IPS DF 19.7 (cell line): ENCODE data around the gene MEF2B.
"Not testable (repeated sequence)": the region's sequence is repeated elsewhere in the genome, so short reads cannot be mapped to it uniquely, and the experiment has no call there.

Source experiments
- DNase-seq: peaks from one replicate; pipeline ENCODE4 v3.0.0-alpha.2; 2013; ENCODE audit warnings: low read depth, low spot score

MEF2B gene

DNA sequence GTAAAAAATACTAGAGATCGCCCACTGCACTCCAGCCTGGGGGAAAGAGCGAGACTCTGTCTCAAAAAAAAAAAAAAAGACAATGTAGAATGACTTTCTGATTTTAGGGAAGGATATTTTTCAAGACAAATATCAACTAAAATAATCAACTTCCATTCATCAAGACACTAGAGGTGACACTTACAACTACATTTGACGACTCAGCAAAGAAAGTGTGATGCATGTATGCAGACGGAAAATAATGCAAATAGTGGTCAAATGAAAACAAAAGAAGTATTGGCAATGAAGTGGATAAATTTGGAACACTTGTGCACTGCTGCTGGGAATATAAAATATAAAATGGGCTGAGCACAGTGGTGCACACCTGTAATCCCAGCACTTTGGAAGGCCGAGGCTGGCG is 44.0 kb downstream of the MEF2B start:
- no peak for DNase-seq

DNA sequence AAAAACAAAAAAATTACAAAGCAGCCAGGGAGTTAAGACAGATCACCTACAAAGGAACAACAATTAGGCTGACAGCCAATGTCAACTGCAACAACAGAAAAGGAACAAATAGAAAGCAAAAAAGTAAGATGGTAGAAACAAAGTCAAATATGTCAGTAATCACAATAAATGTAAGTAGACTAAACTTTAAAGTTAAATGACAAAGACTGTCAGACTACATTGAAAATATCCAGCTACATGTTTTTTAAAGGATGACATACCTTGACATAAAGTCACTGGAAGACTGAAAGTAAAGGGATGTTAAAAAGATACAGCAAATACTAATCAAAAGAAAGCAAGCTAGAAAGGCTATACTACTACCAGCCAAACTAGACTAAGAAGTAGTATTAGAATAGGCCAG is 46.7 kb downstream of the MEF2B start:
- no peak for DNase-seq

DNA sequence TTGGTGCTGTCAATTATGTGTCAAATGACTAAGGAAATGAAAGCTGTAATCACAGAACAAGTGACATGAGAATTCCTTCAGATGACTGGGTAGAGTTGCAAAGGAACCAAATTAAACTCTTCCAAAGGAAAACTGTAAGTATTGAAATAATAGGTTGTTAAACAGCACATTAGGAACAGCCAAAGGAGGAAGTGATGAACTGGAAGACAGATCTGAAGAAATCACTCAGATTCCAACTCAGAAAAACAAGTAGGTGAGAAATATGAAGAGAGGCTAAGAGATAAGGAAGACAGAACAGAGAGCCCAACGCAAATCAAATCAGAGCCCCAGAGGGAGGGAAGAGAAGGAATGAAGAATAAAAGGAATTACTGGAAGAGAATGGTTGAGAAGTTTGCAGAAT is 47.2 kb downstream of the MEF2B start:
- DNase-seq: no peak

DNA sequence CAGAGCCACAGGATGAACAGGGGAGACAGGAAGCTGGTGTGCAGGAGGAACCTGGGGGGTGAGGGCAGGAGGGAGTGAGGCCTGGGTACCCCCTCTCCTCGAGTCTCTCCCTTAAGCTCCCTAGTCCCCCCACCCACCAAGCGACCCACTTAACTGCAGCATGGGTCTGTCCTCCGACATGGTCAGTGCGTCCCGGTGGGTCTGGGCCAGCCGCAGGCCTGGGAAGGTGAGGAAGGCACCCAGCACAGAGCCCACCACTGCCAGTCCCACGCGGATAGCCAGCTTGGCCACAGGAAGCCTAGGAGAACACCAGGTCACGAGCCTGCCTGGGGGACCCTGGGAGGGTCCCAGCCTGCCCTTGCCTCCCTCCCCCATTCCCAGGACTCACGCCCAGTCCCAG is 48.7 kb downstream of the MEF2B start:
- DNase-seq: no peak

DNA sequence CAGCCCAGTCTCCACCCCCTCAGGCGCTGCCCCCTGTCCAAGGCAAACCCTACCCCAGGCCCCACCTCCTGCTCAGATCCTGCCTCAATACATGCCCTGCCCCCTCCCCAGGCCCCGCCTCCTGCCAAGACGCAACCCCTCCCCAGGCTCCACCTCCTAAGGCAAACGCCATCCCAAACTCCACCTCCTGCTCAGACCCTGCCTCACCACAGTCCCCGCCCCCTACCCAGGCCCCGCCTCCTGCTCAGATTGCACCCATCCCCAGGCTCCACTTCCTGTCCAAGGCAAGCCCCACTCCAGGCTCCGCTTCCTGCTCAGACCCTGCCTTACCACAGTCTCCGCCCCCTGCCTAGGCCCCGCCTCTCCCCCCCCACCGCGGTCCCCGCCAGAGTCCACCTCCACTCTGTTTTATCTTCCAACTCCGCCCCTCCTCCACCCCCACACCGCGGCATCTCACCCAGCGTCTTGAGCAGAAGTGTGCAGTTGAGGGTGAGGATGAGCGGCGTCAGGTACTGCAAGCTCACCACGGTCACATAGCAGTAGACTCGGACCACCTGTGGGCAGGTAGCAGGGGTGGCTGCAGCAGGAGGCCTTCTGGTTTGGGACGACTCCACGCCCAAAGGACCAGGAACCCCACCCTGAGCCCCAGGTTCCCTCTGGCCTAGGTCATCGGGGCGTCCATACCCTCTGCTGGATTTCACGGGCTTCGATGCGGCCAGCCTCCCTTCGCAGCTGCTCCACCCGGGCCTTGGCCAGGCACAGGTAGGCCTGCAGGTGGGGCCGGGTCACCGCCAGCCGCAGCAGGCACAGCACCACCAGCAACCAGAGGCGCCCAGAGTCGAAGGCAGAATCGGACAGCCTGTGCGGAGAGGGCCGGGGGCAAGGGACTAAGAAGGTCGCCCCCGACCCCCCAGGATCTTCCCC is 49.5 kb downstream of the MEF2B start:
- DNase-seq: no peak

DNA sequence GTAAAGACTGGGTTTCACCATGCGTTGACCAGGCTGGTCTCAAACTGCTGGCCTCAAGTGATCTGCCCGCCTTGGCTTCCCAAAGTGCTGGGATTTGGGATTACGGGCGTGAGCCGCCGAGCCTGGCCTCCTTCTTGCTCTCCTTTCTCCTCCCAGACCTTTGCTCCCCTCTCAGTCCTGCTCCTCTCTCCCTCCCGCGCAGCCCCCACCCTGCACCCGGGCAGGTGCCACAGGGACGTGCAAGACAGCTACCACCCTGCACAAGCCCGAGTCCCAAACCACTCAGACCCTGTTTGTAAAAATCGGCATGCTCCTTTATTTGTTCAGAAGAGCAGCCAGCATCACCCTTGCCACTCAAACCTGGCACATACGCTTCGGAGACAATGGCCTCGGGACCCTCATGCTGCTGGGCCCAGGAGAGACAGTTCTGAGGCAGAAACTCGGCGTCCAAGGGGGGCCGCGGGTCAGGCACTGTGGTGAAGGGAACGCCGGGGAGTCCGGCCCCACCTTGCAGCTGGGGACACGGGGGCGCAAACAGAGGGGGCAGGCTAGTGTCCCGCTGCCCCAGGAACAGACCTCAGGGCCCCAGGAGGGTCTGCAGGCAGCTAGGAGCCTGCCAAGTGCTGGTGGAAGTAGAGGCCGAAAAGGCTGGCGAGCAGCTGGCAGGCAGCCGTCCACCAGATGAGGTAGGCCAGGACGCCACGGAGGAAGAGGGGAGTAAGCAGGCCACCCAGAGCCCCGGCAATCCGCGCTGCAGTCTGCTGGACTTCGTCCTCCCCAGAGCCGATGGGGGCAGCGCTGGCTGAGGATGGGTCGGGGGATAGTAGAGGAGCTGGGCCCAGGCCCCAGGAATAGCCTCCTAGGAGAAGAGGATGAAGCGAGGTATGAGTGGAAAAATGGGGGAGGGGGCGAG is 50.5 kb downstream of the MEF2B start:
- no peak for DNase-seq

DNA sequence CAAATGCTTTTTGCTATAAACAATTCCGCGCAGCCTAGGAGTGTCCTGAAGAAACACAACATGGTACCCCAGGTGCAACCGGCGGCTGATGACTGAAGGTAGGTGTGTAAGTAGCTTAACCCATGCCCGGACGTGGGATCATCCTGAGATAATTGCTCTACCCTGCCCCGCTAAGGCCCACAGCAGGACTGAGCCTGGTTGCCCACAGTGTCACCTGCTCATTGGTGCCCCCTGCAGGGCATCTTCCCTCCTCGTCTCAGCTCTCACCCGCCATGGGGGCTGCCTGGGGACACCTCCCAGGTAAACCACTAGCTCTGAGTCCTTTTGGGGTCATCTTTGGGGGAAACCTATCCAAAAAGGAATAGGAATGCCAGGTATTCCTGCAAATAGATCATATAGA is 54.1 kb downstream of the MEF2B start:
- DNase-seq: no peak

DNA sequence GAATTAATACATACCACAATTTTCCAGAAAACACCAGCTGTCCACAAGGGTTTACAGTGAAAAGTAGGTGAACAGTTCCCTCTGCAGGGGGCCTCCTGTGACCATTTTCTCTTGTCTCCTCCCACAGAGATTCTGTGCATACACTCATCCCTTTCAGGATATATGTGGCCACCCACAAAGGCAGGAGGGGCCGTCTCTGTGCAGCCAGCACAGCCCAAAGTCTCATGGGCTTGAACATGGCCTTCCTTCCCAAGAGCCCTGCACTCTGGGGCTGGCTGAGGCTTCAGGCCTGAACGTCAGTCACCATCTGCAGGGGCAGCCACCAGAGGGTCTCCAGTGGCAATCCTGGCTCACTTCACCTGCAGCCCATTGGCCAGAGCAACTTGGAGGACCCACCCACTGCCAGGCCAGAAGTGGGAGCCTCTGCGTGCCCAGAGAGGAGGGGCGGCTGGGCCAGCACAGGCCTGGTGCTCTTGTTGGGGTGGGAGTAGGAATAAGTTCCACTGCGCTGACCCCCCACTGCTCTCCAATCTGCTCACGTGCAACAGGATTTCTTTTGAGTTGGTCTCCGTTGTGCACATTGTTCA is 56.9 kb downstream of the MEF2B start:
- DNase-seq: no peak

DNA sequence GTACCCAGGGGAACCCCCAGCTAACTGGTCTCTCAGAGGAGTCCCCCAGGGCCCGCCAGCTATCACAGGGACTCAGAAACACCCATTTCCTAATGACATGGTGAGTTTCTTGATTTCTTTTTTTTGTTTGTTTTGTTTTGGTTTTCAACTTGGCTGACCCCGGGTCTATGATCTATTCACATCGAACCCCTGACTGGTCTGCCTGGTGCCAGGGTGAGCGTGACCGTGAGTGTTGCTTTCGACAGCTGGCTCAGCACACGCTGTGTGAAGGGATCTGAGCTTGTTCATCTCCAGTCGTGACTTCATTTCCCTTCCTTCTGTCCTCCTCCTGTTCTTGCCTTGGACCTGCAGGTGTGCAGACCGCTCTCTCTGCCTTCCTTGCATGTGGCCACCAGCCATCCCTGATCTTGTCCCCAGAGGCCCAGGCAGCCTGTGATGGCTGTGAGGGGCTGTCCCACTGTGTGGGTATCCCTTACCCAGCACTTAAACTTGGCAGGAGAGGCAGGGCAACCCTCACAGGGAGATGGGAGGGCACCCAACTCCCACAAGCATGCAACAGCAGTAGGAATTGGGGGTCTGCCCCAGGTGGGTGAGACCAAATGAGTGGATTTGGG is 58.0 kb downstream of the MEF2B start:
- no peak for DNase-seq

DNA sequence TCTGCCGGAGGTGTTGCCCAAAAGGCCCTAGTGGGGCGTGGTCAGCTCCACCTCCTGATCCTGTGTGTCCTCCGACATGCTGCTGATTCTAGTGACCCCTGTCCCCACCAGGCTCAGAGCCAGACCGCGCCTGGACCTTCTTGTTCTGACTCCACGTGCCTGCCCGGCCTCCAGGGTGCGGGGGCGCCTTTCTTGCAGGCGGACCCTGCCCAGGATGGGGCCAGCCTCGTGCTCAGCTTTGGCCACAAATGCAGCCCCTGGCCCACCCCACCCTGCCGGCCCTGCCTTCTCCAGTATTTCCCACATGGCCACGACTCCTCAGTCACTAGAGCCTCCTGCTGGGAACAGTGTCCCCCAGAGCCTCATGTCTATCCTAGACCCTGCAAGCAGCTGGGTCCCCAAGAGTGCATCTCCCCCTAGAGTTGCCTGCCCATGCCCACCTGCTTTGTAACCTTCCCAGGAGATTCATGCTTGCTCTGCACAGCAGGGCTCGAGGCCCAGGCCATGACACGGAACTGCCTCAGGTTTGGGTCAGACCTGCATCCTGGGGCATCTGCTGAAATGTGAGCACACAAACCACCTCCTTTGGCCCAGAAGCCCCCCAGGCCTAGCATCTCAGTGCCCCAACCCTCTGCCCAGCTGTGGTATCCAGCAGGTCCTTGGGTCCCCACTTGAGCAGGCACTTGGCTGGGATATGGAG is 58.8 kb downstream of the MEF2B start:
- DNase-seq: no peak

DNA sequence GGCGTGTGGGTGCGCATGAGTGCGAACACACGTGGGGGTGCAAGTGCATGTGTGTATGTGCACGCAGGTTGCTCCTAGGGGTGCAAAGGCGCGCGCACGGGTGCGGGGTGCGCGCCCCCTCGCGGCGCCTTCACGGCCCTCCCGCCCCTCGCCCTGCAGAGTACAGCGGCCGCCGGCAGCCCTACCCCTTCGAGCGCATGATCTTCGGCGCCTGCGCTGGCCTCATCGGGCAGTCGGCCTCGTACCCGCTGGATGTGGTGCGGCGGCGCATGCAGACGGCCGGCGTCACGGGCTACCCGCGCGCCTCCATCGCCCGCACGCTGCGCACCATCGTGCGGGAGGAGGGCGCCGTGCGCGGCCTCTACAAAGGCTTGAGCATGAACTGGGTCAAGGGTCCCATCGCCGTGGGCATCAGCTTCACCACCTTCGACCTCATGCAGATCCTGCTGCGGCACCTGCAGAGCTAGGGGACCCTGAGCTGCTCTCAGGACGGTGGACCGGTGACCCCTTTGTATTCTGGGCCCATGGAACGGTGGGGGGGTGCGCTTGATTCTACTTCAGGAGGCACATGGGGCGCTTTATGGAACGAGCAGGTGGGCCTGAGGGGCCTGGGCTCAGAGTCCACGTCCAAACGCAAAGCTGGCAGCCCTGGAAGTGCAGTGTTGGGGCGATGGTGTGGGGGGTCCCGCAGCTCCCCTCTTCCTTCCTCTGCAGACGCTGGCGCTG is 59.5 kb downstream of the MEF2B start:
- DNase-seq: no peak

DNA sequence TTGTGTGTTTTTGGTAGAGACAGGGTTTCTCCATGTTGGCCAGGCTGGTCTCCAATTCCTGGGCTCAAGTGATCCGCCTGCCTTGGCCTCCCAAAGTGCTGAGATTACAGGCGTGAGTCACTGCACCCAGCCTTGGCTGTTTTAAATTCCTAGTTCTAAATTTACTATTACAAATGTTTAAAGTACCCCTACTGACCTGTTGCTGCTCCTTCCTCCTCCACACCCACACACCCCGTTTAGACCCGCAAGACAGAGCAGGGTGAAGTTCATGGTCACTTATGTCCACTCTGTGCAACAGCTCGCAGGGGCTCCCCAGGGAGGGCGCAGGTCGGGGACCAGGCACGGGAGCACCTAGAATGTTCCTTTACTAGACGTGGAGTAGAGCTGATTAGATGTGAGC is 60.5 kb downstream of the MEF2B start:
- no peak for DNase-seq

DNA sequence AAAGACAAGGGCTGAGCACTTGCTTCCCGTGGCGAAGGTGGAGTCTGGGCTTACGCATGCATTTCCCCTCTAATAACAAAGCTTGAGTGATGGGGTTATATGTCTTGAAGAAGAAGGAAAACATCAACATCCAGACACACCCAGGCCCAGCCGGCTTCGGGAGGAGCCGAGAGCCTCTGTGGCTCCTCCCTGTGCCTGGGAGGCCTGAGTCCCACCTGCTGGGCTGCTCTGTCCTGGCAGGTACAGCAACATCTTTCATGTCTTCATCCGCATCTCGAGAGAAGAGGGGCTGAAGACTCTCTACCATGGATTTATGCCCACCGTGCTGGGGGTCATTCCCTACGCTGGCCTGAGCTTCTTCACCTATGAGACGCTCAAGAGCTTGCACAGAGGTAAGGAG is 62.4 kb downstream of the MEF2B start:
- DNase-seq: no peak

DNA sequence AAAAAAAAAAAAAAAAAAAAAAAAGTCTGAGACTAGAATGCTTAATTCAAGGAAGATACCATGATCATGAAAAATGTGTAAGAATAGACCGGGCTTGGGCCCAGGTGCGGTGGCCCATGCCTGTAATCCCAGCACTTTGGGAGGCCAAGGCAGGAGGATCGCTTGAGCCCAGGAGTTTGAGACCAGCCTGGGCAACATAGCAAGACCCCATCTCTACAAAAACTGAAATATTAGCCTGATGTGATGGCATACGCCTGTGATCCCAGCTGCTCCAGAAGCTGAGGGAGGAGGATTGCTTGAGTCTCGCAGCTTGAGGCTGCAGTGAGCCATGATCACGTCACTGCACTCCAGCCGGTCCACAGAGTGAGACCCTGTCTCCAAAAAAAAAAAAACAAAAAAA is 63.1 kb downstream of the MEF2B start:
- DNase-seq: not testable (repeated sequence)

DNA sequence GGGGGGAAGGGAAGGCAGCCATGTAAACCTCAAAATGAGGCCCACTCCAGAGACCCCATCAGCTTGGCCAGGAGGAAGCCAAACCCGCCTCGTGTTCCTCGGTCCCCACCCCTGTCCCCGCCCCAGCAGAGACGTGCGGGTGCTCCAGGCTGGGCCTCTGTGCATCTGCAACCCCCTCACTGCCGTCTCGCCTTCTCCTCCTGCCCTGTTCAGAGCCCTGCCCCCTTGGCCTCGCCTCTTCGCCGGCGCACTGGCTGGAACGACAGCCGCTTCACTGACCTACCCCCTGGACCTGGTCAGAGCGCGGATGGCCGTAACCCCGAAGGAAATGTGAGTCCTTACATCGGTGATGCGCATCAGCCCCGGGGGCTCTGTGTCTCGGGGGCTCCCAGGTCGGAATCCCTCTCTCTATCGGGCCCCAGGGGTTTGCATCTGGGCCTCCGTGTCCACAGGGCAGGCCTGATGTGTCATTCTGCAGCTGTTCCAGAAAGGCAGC is 64.0 kb downstream of the MEF2B start:
- no peak for DNase-seq

DNA sequence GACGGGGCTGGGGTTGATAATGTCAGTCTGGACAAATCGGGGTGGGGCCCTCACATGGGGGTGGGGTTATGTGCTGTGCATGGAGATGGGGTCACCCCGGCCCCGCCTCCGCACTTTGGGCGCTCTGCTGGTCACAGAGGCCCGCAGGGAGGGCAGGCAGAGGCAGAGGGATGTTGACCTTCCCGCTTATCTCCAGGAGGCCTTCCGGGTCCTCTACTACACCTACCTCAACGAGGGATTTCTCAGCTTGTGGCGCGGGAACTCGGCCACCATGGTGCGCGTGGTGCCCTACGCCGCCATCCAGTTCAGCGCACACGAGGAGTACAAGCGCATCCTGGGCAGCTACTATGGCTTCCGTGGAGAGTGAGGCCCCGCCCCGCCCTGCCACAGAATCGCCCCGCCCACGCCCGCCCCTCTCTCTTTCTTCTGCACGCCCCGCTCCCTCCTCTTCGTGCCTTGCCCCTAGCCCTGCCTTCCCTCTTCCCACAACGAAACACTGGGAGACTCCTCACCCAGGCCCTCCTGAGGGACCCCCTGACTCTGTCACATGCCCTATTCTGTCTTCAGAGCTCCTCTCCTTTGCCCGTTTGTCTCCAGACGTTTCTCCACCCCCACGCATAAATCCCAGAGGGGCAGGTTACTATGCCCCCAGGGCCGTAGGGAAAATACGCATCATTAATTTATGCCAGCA is 64.6 kb downstream of the MEF2B start:
- no peak for DNase-seq

DNA sequence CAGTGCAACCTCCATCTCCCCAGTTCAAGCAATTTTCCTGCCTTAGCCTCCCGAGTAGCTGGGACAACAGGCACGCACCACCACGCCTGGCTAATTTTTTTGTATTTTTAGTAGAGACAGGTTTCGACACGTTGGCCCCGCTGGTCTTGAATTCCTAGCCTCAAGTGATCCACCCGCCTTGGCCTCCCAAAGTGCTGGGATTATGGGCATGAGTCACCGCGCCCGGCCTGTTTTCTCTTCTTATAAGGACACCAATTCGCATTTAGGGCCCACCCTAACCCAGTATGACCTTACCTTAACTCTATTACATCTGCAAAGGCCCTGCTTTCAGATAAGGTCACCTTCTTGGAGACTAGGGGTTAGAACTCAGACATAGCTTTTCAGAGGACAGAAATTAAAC is 66.9 kb downstream of the MEF2B start:
- DNase-seq: no peak

DNA sequence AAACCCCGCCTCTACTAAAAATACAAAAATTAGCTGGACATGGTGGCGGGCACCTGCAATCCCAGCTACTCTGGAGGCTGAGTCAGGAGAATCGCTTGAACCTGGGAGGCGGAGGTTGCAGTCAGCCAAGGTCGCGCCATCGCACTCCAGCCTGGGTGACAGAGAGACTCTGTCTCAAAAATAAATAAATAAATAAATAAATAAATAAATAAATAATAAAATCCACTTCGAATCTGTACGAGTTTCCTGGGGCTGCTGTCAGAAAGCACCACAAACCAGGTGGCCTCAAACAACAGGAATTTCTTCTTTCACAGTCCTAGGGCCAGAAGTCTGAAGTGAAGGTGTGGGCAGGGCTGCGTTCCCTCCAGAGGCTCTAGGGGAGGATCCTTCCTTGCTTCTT is 67.5 kb downstream of the MEF2B start:
- DNase-seq: not testable (repeated sequence)

DNA sequence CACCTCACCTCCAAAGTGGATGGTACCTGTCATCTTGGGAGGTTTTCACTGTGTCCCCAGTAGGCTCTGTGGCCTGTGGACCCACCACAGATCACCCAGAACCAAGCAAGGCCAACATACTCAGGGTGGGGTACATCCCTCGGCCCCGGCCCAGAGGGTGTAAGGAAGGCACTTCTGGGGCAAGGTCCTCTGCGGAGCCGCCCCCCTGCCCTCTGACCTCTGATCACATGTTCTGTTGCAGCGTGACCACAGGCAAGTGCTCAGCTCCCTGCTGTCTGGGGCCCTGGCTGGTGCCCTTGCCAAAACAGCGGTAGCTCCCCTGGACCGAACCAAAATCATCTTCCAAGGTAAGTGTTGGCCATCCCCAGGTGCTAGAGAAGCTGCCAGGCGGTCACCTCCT is 68.5 kb downstream of the MEF2B start:
- no peak for DNase-seq
